HPDE6-E6E7 (cell line): ENCODE measurements around the gene SRPRA.

ENCODE experiments used
- DNase-seq: peaks from one replicate; pipeline ENCODE4 v3.0.0; 2011; ENCODE audit warnings: missing footprints; ENCODE audit errors: extremely low spot score

Gene SRPRA

GRCh38 chr11:126229858-126230540 is 38.7 kb downstream of the SRPRA start:
- DNase-seq, result no peak

DNA sequence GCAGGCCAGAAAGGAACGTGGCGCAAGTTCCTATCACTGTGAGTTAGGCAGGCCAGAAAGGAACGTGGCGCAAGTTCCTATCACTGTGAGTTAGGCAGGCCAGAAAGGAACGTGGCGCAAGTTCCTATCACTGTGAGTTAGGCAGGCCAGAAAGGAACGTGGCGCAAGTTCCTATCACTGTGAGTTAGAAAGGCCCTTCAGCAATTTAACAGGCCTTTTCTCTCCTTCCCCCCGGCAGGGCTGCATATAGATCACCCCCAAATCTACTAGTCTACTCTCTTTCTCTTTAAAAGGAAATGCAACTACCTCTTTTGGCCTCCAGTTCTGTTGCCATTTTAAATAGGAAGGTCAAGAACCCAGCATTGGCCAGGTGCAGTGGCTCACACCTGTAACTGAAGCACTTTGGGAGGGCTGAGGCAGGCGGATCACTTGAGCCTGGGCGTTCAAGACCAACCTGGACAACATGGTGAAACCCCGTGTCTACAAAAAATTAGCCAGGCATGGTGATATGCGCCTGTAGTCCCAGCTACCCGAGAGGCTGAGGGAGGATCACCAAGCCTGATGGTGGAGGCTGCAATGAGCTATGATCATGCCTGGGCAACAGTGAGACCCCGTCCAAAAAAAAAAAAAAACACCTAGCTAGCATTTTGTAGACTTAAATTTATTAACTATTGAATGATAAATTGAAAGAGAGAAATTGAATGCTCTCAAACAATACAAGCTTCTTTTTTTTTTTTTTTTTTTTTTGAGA is 42.2 kb downstream of the SRPRA start:
- DNase-seq, result no peak

DNA sequence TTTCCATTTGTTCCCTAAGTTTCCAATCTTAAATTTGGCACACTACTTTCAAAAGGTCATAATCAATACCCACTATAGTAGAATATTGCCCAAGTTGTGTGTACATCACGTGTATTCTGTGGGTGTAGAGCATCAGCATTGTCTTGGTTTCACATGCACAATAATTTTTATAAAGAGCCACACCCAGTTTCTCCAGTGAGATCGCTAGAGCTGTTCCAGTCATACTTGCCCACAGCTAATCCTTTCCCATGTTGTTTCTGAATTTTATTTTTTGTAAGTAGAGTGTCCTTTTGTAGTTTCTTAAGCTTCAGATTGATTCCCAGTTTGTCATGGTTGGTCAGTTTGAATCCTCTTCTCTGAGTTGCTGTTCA is 43.4 kb downstream of the SRPRA start:
- DNase-seq, result no peak

DNA sequence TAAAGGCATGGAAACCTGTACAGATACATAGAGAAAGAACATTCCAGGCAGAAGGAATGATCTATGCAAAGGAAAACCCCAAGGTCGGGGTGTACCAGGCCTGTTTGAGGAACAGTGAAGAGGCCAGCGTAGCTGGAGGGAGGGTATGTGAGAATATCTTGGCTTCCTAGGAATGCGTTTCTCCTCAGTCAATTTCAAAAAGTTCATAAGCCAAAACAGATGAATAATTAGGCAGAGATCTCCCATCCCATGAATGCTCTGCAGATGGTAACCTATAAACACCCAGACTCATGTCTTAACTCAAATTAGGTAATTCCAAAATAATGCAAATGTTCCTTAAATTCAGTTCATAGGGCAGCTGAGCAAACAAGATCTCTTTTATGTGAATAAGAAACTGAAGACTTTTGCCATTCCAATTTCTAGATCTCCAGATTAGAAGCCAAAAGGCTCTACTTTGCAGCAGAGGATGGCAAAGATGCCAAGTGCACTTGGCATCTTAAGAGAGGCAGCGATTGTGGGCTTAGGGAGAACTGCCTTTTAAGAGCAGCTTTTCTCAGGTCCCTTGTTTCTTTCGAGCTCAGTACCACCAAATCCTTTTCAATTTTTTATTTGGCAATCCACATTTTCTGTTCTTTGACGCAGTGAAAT is 43.9 kb downstream of the SRPRA start:
- no peak for DNase-seq

DNA sequence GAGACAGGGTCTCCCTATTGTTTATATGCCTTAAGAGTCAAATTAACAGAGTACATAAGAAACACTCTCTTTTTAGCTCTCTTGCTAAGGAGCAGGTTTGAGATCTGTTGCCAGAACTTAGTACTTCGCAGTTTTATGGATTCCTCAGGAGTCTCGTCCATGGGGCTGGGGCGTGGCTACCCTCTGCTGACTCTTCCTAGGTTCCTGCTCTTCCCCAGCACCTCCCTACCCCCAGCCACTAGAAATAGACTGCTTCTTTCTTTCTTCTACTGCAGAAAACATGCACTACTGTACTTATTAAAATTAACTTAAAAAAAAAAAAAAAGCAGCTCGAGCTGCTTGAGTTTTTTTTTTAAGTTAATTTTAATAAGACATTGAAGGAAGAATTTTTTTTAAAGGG is 49.1 kb downstream of the SRPRA start:
- DNase-seq, result no peak

DNA sequence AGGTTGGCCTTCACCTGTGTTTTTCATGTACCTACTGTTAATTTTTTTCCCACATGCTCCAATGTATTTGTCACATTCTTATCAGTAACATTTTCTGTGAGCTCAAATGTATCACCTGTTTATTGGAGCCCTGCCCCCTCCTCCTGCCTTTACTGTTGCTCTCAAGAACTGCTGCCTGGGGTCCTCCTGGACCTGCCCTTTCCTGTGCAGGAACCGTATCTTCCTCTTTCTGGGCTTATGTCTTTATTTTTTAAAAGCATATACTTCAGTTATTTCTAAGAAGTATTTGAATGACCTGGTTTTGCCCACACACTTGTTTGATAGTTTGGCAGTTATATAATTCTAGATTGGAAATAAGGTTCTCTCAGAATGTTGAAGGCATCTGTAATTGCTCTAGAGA is 51.2 kb downstream of the SRPRA start:
- DNase-seq, result no peak

DNA sequence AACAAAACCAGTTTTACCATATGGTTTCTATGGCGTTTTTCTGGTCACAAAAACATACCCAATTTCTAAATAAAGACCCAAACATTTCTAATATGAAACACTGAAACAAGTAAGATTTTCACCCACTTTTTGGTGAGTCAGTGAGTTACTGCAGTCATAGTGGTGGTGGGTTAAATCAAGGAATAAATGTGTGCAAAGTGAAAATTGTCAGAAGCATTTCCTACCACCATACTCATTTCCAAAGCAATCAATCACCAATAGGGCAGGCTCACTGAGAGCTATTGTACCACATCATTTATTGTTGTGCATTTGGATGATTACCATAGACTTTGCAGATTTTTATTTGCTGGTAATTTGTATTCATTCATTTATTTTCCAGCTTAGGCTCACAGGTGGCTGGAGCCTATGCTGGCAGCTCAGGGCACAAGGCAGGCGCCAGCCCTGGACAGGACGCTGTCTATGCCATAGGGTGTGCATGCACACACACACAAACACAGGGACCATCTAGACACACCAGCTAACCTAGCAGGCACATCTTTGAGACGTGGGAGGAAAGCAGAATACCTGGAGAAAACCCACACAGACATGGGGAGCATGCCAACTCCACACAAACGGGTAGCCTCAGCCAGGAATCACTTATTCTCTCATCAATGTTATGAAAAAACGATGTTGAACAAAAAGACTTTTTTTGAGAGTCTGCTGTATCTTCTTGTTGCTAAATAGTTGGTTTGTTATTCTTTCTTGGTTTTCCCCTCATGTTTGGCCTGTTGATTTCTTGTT is 52.0 kb downstream of the SRPRA start:
- DNase-seq, result no peak

DNA sequence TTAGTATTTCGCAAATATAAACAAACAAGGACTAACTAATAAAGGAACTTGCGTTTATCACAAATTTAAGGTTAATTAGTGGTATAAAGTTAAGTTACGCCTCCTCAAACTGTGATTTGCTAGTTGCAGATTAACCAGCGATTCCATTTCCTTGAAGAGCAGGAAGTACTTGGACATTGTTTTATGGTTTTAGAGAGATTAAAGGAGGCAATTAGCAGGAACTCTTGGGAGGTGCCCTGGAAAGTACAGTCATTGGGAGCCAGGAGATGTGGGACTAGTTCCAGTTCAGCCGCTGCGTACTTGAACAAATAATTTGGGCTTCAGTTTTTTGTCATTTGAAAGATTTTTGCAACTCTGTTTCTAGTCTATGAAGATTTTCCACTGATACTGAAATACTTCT is 53.9 kb downstream of the SRPRA start:
- DNase-seq, result no peak

GRCh38 chr11:126214441-126214840 is 54.3 kb downstream of the SRPRA start:
- DNase-seq, result no peak
